ENCODE data around the gene HNRNPA3. TPM values are rescaled to one million over a fixed set of nuclear protein-coding genes. Genes with fewer than 3 reads are reported as not detected.

Gene HNRNPA3
- total RNA-seq, 1 donor from 2014 or later, result 184 TPM

GRCh38 chr2:177187631-177188312 is 24.8 kb upstream of the HNRNPA3 start:
- peak overlapping the region; percentile 29 for H3K27ac Mint-ChIP-seq (ENCODE audit: unreplicated experiment)
- TF ChIP-seq EZH2 (IDR thresholded peaks at IDR 0.05; ENCODE audit: insufficient read depth, low read length) (no peak), CTCF (IDR thresholded peaks at IDR 0.05; ENCODE audit: insufficient read depth, low read depth, low read length) (no peak)
- Histone ChIP-seq H3K4me1 (ENCODE audit: insufficient read depth, low read length) (no peaks in the 10 kb centered on the region), H3K79me2 (ENCODE audit: insufficient read depth, low read length) (no peaks in the 10 kb centered on the region), H3K9me3 (ENCODE audit: insufficient read depth, low read depth, low read length) (no peaks in the 10 kb centered on the region), H2AFZ (ENCODE audit: low read depth, low read length) (no peak overlapping the region), H3K9ac (ENCODE audit: low read length) (no peak overlapping the region), H4K20me1 (ENCODE audit: insufficient read depth, low read length) (no peaks in the 10 kb centered on the region), H3K4me2 (ENCODE audit: low read length) (no peak overlapping the region), H3K27me3 (ENCODE audit: insufficient read depth, low read length) (no peaks in the 10 kb centered on the region), H3K36me3 (ENCODE audit: insufficient read depth, low read length) (no peaks in the 10 kb centered on the region), H3K4me3 (ENCODE audit: insufficient read depth, low read depth, low read length) (no peak overlapping the region), H3K27ac (ENCODE audit: low read depth, low read length) (no peak overlapping the region)
- no peaks in the 10 kb centered on the region for H3K36me3 Mint-ChIP-seq (ENCODE audit: low read depth, unreplicated experiment)
- peak overlapping the region; percentile 52 for H3K4me3 Mint-ChIP-seq (ENCODE audit: unreplicated experiment)
- no peaks in the 10 kb centered on the region for H3K27me3 Mint-ChIP-seq (ENCODE audit: low read depth, unreplicated experiment)
- H3K4me1 Mint-ChIP-seq (ENCODE audit: low read depth, unreplicated experiment), result peaks cover 14% of the 10 kb centered on the region
- H3K9me3 Mint-ChIP-seq (ENCODE audit: unreplicated experiment), result no peaks in the 10 kb centered on the region
- DNase-seq (ENCODE audit: low read depth) (peak; percentile 40), FAIRE-seq (peak; percentile 34)

- H3K27ac Mint-ChIP-seq (ENCODE audit: unreplicated experiment), result no peak overlapping the region
- H3K4me3 Mint-ChIP-seq (ENCODE audit: unreplicated experiment), result no peak overlapping the region
- no peak for FAIRE-seq
Measured at GRCh38 chr2:177188482-177189469, 23.8 kb upstream of the HNRNPA3 start.

More at GRCh38 chr2:177188482-177189469, 23.8 kb upstream of the HNRNPA3 start:
- Mint-ChIP-seq H3K36me3 (ENCODE audit: low read depth, unreplicated experiment) (no peaks in the 10 kb centered on the region), H3K9me3 (ENCODE audit: unreplicated experiment) (no peaks in the 10 kb centered on the region), H3K27me3 (ENCODE audit: low read depth, unreplicated experiment) (no peaks in the 10 kb centered on the region), H3K4me1 (ENCODE audit: low read depth, unreplicated experiment) (peaks cover 14% of the 10 kb centered on the region)
- Histone ChIP-seq H3K9me3 (ENCODE audit: insufficient read depth, low read depth, low read length) (no peaks in the 10 kb centered on the region), H2AFZ (ENCODE audit: low read depth, low read length) (no peak overlapping the region), H3K36me3 (ENCODE audit: insufficient read depth, low read length) (no peaks in the 10 kb centered on the region), H3K27ac (ENCODE audit: low read depth, low read length) (no peak overlapping the region), H4K20me1 (ENCODE audit: insufficient read depth, low read length) (no peaks in the 10 kb centered on the region), H3K4me1 (ENCODE audit: insufficient read depth, low read length) (no peaks in the 10 kb centered on the region), H3K27me3 (ENCODE audit: insufficient read depth, low read length) (no peaks in the 10 kb centered on the region), H3K4me2 (ENCODE audit: low read length) (no peak overlapping the region), H3K4me3 (ENCODE audit: insufficient read depth, low read depth, low read length) (no peak overlapping the region), H3K9ac (ENCODE audit: low read length) (no peak overlapping the region), H3K79me2 (ENCODE audit: insufficient read depth, low read length) (no peaks in the 10 kb centered on the region)
- TF ChIP-seq CTCF (IDR thresholded peaks at IDR 0.05; ENCODE audit: insufficient read depth, low read depth, low read length) (no peak), EZH2 (IDR thresholded peaks at IDR 0.05; ENCODE audit: insufficient read depth, low read length) (no peak)
- no peak for DNase-seq (ENCODE audit: low read depth)
